Stomach smooth muscle (tissue), 2 donors: ENCODE results near the gene NUTF2.
"Not testable (repeated sequence)": the region's sequence is repeated elsewhere in the genome, so short reads cannot be mapped to it uniquely, and the experiment has no call there.

Experiments
- H3K27ac ChIP-seq: one replicate; pipeline ENCODE4 v1.7.0; 2013; ENCODE audit warnings: mild to moderate bottlenecking, low read length, inconsistent platforms
- H3K27me3 ChIP-seq, 2 donors: one replicate each; pipeline ENCODE4 v1.7.0; 2013; ENCODE audit warnings: low read length in 2 of 2; ENCODE audit not compliant: insufficient read depth in 2 of 2, control insufficient read depth in 1 of 2
- H3K36me3 ChIP-seq, 2 donors: one replicate each; pipeline ENCODE4 v1.7.0; 2013; ENCODE audit warnings: low read length in 2 of 2; ENCODE audit not compliant: control insufficient read depth in 2 of 2, insufficient read depth in 2 of 2
- H3K4me1 ChIP-seq: one replicate; pipeline ENCODE4 v1.7.0; 2013; ENCODE audit warnings: low read length; ENCODE audit not compliant: control insufficient read depth, insufficient read depth
- H3K4me3 ChIP-seq, 2 donors: one replicate each; pipeline ENCODE4 v1.7.0; 2013; ENCODE audit warnings: low read length in 2 of 2
- H3K9ac ChIP-seq, 2 donors: one replicate each; pipeline ENCODE4 v1.7.0; 2013; ENCODE audit warnings: low read length in 2 of 2, mild to moderate bottlenecking in 1 of 2
- H3K9me3 ChIP-seq, 2 donors: one replicate each; pipeline ENCODE4 v1.7.0; 2013; ENCODE audit warnings: low read length in 2 of 2; ENCODE audit not compliant: control insufficient read depth in 2 of 2
- donor health status: healthy.
- donor health status: Pancreatic carcinoma.

Gene NUTF2

DNA sequence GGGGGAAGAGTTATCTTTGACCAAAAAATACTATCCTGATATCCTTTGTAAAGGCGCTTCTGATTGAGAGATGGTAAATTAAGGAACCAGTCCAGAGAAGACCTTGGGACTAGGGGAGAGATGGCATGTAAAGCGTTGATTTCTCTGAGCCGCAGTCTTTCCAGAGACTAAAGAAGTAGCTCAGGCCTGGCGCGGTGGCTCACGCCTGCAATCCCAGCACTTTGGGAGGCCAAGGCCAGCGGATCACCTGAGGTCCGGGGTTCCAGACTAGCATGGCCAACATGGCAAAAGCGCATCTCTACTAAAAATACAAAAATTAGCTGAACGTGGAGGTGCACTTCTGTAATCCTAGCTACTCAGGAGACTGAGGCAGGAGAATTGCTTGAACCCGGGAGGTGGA, 1.4 kb downstream of the NUTF2 start:
- Histone ChIP-seq H3K36me3 (no peaks in the 10 kb centered on the region), H3K27me3 (no peaks in the 10 kb centered on the region), H3K4me1 (peaks cover 48% of the 10 kb centered on the region), H3K9me3 (no peaks in the 10 kb centered on the region), H3K27ac (no peak overlapping the region), H3K9ac (peak overlapping the region; percentile 84 to 95), H3K4me3 (peak overlapping the region; percentile 93 to 96)

DNA sequence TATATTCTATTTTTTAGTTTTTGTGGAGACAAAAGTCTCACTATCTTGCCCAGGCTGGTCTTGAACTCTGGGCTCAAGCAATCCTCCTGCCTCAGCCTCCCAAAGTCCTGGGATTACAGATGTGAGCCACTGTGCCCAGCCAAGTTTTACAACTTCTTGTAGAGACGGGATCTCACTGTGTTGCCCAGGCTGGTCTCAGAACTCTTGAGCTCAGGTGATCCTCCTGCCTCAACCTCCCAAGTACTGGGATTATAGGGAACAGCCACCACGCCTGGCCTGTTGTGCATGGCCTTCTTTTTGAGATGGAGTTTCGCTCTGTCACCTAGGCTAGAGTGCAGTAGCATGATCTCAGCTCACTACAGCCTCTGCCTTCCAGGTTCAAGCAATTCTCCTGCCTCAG, 6.9 kb downstream of the NUTF2 start:
- Histone ChIP-seq H3K4me1 (peaks cover 26% of the 10 kb centered on the region), H3K36me3 (peaks cover 0 to 3% of the 10 kb centered on the region in 2 donors), H3K27me3 (no peaks in the 10 kb centered on the region), H3K9me3 (no peaks in the 10 kb centered on the region), H3K4me3 (no peak overlapping the region), H3K9ac (no peak overlapping the region), H3K27ac (no peak overlapping the region)

DNA sequence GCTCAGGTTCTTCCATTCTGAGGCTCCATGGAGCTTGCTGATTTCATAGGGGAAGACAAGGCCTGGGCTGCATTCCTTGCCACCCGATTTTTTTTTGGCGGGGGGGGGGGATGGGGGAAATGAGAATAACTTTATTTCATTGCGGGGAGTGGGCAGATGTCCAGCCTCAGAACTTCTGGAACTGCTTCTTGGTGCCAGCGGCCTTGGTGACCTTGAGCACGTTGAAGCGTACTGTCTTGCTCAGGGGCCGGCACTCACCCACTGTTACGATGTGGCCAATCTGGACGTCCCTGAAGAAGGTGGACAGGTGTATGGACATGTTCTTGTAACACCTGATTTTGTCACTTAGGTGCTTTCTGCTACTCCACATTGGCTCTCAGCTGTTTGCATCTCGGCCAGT, 9.1 kb downstream of the NUTF2 start:
- H3K36me3 ChIP-seq: peaks cover 0 to 8% of the 10 kb centered on the region in 2 donors
- no peaks in the 10 kb centered on the region for H3K27me3 ChIP-seq
- no peak overlapping the region for H3K4me3 ChIP-seq
- no peak overlapping the region for H3K9ac ChIP-seq
- no peak overlapping the region for H3K27ac ChIP-seq
- H3K4me1 ChIP-seq: peaks cover 27% of the 10 kb centered on the region
- no peaks in the 10 kb centered on the region for H3K9me3 ChIP-seq

DNA sequence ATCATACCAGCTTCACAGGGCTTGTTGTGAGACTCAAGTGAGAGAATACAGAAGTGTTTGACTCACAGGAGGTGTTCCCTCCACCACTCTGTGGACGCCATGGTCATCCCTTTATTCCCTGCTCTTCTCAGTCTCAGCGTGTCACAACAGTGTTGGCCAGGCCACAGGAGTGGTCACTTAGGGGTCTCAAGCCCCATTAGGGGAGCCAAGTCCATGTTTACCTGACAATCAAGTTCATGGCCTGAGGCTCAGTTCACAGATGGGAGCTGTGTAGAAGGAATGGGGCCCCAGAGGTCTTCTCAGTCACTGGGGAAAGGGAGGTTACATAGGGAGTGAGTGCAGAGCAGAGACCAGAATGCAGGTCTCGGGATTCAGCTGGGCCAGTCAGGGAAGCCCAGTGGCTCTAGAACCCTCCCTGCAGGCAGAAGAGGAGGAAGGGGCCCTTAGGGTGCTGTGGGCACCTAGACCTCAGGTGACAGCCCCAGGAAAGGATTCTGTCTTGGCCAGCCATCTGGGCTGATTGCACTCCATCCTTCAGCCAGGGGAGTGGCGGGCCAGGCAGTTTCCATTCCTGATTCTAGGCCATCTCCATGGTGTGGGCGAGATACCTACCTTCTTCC, 10.3 kb downstream of the NUTF2 start:
- Histone ChIP-seq H3K9me3 (no peaks in the 10 kb centered on the region), H3K4me1 (peaks cover 31% of the 10 kb centered on the region)

DNA sequence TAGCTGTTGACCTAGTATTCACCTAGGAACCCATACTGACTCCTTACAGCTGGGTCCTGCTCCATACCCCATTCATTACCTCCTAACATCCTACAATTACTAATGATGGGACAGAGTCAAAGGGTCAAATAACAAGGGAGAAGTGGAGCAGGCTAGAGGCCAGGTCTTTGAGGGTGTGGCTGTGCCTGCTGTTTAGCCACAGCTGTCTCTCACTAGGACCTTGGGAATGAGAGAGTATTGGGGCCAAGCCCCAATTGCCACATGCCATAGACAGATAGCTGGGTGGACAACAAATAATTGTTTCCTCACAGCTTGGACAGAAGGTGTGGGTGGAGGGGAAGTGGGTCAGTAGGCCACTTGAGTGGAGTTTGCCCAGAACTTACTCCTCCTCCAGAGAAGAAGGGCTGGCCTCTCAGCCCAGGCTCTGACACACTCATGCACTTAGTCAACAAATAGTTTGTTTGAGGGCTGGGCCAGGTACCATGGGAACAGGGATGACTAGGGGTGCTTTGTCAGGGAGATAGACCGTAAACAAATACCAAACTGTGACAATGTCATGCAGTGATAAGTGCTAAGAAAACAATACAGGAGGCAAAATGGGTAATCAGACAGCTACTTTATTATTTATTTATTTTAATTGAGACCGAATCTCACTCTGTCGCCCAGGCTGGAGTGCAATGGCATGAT, 11.0 kb downstream of the NUTF2 start:
- Histone ChIP-seq H3K9me3 (no peaks in the 10 kb centered on the region), H3K4me1 (peaks cover 37% of the 10 kb centered on the region), H3K36me3 (peaks cover 0 to 11% of the 10 kb centered on the region in 2 donors), H3K27ac (peak overlapping the region; percentile 49), H3K27me3 (no peaks in the 10 kb centered on the region), H3K4me3 (peak overlapping the region in 1 of 2 donors; percentile 15), H3K9ac (no peak overlapping the region)

More for the DNA sequence above, 10.3 kb downstream of the NUTF2 start:
- Histone ChIP-seq H3K4me3 (no peak overlapping the region), H3K27me3 (no peaks in the 10 kb centered on the region), H3K9ac (no peak overlapping the region), H3K27ac (peak overlapping the region; percentile 18), H3K36me3 (peaks cover 0 to 11% of the 10 kb centered on the region in 2 donors)

DNA sequence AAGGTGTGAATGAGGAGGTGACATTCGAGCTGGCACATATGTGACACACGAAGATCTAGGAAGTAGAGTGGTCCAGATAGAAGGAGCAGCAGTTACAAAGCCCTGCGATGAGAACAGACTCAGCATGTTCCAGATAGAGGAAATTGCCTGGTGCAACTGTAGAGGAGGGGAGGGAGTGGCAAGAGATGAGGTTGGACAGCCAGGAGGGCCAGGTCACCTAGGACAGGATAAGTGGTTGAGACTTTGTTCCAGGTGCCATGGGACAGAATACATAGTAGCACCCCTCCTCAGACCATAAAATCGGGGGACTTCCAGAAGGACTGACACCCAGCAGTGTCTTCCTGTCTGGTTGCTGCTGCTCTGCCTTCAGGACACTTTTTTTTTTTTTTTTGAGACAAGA, 11.8 kb downstream of the NUTF2 start:
- Histone ChIP-seq H3K27me3 (no peaks in the 10 kb centered on the region), H3K36me3 (peaks cover 0 to 11% of the 10 kb centered on the region in 2 donors), H3K4me3 (no peak overlapping the region), H3K27ac (peak overlapping the region; percentile 49), H3K4me1 (peaks cover 45% of the 10 kb centered on the region), H3K9me3 (no peaks in the 10 kb centered on the region), H3K9ac (no peak overlapping the region)

DNA sequence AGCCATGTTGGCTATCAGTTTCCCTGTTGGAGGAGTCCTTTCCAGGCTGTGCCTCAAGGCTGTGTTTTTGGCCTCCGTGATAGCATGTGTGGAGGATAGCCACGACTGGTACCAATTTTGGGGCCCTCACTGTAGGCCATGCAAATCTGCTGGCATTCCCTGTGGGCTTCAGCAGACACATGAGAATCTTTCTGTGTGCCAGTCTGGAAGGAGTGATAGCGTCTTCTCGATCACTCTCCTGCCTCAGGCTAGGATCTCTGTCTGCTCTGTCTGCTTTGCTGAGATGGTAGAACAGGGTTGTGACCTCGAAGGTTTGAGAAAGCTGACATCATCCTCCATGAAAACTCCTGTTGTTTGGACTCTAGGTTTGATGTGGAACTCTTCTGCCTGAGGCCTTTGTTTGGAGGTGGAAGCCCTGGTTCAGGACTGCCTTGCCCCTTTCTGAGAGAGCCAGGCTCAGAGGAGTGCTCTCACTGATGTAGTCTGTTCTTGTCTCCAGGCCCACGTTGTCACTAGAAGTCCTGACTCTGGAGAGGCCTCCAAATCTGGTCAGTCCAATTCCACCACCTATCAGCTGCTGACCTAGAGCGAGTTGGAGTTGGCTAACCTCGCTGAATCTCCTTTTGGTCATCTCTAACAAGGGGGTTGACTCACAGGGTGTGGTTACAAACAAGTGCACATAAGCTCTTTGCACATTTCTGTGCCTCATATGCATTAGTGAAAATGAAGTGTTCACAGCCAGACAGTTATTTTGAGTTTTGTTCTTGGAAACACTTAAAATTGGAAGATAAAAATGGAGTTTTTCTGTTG, 14.1 kb downstream of the NUTF2 start:
- no peaks in the 10 kb centered on the region for H3K27me3 ChIP-seq

DNA sequence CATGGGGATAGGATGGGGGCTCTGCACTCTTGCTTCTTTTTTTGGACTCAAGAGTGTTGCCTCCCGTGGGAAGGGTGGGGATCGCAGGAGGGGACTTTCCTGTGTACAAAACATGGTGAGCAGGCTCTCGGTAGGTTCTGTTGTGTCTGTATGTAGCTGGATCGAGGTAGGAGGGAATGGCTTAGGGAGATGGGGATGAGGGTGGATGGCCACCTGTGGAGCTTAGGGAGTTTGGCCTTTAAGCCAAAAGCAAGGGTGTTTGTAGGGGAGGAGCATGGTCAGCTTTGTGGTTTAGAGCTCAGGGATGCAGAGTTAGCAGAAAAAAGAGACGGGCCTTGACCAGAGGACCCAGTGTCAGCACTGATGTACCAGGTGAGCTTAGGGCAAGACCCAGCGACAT, 15.1 kb downstream of the NUTF2 start:
- Histone ChIP-seq H3K9me3 (no peaks in the 10 kb centered on the region), H3K27ac (peak overlapping the region; percentile 80), H3K9ac (no peak overlapping the region), H3K27me3 (no peaks in the 10 kb centered on the region), H3K4me1 (peaks cover 48% of the 10 kb centered on the region), H3K4me3 (no peak overlapping the region), H3K36me3 (peaks cover 5 to 11% of the 10 kb centered on the region in 2 donors)

More for the DNA sequence above, 14.1 kb downstream of the NUTF2 start:
- Histone ChIP-seq H3K27ac (no peak overlapping the region), H3K9ac (no peak overlapping the region), H3K4me1 (peaks cover 53% of the 10 kb centered on the region), H3K4me3 (no peak overlapping the region), H3K9me3 (no peaks in the 10 kb centered on the region), H3K36me3 (peaks cover 5 to 11% of the 10 kb centered on the region in 2 donors)

DNA sequence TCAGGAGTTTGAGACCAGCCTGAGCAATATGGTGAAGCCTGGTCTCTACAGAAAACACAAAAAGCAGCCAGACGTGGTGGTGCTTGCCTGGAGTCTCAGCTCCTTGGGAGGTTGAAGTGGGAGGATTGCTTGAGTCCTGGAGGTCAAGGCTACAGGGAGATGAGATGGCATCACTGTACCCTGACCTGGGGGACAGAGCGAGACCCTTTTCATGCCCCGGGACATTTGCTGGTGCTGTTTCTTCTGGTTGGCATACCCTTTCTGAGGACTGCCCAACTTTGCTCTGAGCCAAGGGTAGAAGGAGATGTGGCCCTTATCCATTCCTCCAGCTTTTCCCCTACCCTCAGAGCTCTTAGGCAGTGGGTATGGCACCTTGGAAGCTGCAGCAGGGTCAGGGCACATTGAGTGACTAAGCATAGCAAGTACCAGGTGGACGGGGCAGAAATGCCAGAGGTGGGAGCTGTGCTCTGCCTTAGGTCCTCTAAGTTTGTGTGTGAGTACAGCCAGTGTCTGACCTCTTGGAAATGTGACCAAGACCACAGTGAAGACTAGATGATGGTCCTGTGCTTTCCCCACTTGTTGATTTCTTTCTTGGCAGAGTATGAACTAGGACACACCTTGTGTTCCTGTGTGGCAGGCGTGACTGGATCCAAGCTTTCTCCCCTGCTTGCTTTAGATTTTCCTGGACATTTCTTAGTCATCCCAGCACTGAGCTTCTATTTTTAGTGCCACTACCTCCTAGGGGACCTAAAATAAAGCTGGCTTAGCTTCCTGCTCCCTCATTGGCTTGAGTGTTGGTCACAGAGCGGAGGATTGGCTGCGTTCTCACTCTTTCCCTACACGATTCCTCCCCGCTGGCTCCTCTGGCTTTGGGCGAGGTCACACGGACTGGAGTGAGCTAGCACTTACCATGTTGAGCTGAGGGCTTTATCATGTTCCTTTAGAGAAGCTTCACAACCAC, 16.2 kb downstream of the NUTF2 start:
- H3K27me3 ChIP-seq: no peaks in the 10 kb centered on the region
- no peaks in the 10 kb centered on the region for H3K9me3 ChIP-seq
- peaks cover 39% of the 10 kb centered on the region for H3K4me1 ChIP-seq
- H3K36me3 ChIP-seq: peaks cover 5 to 16% of the 10 kb centered on the region in 2 donors
- peak overlapping the region; percentile 80 for H3K27ac ChIP-seq
- H3K9ac ChIP-seq: peak overlapping the region in 1 of 2 donors; percentile 29
- H3K4me3 ChIP-seq: peak overlapping the region in 1 of 2 donors; percentile 62

DNA sequence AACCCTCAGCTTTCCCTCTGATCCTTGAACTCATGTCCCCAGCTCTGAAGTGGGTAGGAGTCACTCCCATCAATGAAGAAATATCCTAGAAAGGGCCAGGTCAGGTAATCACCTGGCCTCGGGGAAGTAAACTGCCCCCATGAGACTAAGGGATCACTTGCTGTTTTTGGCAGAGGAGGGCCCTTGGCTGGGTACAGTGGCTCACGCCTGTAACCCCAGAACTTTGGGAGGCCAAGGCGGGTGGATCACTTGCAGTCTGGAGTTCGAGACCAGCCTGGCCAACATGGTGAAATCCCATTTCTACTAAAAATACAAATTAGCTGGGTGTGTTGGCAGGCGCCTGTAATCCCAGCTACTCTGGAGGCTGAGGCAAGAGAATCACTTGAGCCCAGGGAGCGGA, 17.3 kb downstream of the NUTF2 start:
- H3K9me3 ChIP-seq, H3K27me3 ChIP-seq: not testable (repeated sequence)
- Histone ChIP-seq H3K4me3 (peak overlapping the region in 1 of 2 donors; percentile 62), H3K4me1 (peaks cover 32% of the 10 kb centered on the region), H3K9ac (peak overlapping the region in 1 of 2 donors; percentile 29), H3K27ac (peak overlapping the region; percentile 80), H3K36me3 (peaks cover 5 to 26% of the 10 kb centered on the region in 2 donors)
